Stimulated activated naive B cell treated with anti-CD40 and anti-IgM and Interleukin-4, amounts not matched to agents 10 μg/mL and 1 μg/mL and 100 μg/mL, for 72 hours (primary cell): ENCODE data around the gene TAF3.

Source experiments
- ATAC-seq, 2 donors: fragments of 150-1000 bp; cut with Tn5 transposase; replicated peaks; 2 replicates each; pipeline ENCODE4 v1.10.0; 2021; ENCODE audit warnings: moderate library complexity in 1 of 2
- DNase-seq: peaks from one replicate; pipeline ENCODE4 v3.0.0; 2021
- H3K27ac Mint-ChIP-seq: one replicate; pipeline ENCODE4 v1.8.0; 2022; ENCODE audit warnings: mild to moderate bottlenecking, mixed read lengths
- H3K27me3 Mint-ChIP-seq, 2 donors: one replicate each; pipeline ENCODE4 v1.8.0; 2022; ENCODE audit warnings: mixed read lengths in 2 of 2
- H3K36me3 Mint-ChIP-seq, 2 donors: one replicate each; pipeline ENCODE4 v1.8.0; 2022; ENCODE audit warnings: mixed read lengths in 2 of 2, mild to moderate bottlenecking in 1 of 2
- H3K4me1 Mint-ChIP-seq, 2 donors: one replicate each; pipeline ENCODE4 v1.8.0; 2022; ENCODE audit warnings: mixed read lengths in 2 of 2, mild to moderate bottlenecking in 1 of 2
- H3K4me3 Mint-ChIP-seq, 2 donors: one replicate each; pipeline ENCODE4 v1.8.0; 2022; ENCODE audit warnings: mild to moderate bottlenecking in 2 of 2, mixed read lengths in 2 of 2, moderate library complexity in 1 of 2
- H3K9me3 Mint-ChIP-seq, 2 donors: one replicate each; pipeline ENCODE4 v1.8.0; 2022; ENCODE audit warnings: mixed read lengths in 2 of 2, mild to moderate bottlenecking in 1 of 2

Gene TAF3

DNA sequence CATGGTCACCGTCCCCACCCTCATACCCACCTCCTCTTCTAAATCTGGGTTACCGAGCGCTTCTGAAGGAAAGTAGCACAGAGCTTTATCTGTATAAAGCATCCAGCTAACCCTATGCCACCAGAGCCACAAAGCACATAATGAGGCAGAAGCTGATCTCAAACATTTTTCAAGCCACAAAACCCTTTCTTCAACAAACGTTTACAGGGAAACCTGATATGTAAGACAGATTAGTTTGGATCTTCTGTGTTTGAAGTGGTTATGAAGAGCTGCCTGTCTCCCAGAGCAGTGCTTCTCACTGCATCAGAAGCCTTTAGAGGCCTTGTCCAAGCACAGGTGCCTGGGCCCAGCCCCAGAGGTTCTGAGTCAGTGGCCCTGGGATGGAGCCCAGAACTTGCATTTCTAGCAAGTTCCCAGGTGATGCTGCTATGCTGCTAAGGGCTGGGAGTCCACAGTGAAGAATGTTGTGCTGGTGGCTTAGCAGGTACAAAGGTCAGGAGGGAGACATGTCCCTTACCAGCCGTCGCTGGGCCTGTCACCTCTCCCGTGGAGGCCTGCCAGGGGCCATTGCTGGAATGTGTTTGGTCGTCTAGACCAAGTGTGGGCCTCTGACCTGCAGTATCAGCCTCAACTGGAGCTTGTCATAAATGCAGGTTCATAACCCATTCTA, 90.4 kb downstream of the TAF3 start:
- no peak for ATAC-seq

DNA sequence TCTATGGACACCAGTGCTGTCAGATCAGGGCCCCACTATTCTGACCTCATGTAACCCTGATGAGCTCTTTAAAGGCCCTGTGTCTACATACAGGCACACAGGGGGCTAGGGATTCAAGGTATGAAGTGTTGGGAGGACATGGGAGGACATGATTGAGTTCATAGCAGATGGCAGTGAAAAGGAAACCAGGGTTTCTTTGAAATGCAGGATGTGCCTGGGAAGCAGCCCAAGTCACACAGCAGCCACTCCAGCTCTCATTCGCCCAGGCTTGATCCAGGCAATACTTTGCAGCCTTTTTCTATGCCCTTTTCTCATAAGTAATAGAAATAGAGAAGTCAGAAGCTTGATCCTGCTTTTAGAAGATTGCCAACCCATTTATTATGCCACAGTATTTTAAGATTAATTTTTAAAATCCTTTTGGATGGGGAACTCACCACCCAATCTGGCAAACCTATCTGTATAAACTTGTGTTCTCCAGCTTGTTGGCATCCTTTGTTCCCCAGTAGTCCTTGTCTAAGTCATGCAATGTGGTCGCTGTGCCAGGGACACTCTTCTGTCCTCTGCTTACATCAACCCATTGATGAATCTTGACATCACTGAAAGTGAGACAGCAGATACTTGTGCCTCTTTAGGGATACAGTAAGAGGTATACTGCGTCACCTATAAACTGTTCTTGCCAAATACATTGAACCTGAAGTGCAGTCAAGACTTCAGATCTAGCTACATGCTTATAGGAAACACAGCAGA, 95.0 kb downstream of the TAF3 start:
- H3K36me3 Mint-ChIP-seq, result peaks cover 4% of the 10 kb centered on the region in 2 donors
- ATAC-seq (no peak), DNase-seq (no peak)
- H3K27me3 Mint-ChIP-seq, result no peaks in the 10 kb centered on the region
- no peaks in the 10 kb centered on the region for H3K9me3 Mint-ChIP-seq
- H3K4me1 Mint-ChIP-seq, result peaks cover 10 to 12% of the 10 kb centered on the region in 2 donors
- no peak overlapping the region for H3K27ac Mint-ChIP-seq
- H3K4me3 Mint-ChIP-seq, result no peak overlapping the region

More for the DNA sequence above, 90.4 kb downstream of the TAF3 start:
- H3K9me3 Mint-ChIP-seq, result no peaks in the 10 kb centered on the region
- no peak for DNase-seq
- no peak overlapping the region for H3K27ac Mint-ChIP-seq
- peaks cover 2 to 5% of the 10 kb centered on the region in 2 donors for H3K36me3 Mint-ChIP-seq
- H3K4me1 Mint-ChIP-seq, result peaks cover 15 to 19% of the 10 kb centered on the region in 2 donors
- no peaks in the 10 kb centered on the region for H3K27me3 Mint-ChIP-seq
- no peak overlapping the region for H3K4me3 Mint-ChIP-seq

DNA sequence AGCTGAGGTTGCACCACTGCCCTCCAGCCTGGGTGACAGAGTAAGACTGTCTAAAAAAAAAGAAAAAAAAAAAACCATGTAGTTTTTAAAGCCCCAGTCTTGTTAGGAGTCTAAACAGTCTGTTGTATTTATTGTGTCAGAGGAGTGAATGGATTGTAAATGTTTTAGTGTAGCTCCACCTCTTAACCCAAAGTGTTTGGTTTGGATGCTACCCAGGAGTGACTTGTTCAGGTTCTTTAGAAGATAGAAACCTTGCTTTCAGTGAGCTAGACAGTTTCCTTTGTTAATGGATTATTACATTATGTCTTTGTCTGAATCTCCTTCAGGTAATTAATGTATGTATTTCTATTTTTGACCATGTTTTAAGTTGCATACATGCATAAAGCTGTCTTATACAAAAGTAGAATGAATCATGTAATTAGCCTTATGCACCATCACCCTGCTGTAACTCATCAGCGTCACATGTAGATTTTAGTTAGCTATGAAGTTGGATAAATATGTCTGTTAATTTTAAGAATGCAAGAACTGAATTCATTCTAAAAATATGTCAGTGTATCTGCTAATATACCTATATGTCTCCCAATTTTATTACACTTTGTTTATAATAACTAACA, 97.7 kb downstream of the TAF3 start:
- ATAC-seq (no peak), DNase-seq (no peak)
- Mint-ChIP-seq H3K27ac (no peak overlapping the region), H3K4me3 (no peak overlapping the region), H3K9me3 (no peaks in the 10 kb centered on the region), H3K36me3 (peaks cover 3 to 4% of the 10 kb centered on the region in 2 donors), H3K27me3 (no peaks in the 10 kb centered on the region), H3K4me1 (peaks cover 7 to 12% of the 10 kb centered on the region in 2 donors)

DNA sequence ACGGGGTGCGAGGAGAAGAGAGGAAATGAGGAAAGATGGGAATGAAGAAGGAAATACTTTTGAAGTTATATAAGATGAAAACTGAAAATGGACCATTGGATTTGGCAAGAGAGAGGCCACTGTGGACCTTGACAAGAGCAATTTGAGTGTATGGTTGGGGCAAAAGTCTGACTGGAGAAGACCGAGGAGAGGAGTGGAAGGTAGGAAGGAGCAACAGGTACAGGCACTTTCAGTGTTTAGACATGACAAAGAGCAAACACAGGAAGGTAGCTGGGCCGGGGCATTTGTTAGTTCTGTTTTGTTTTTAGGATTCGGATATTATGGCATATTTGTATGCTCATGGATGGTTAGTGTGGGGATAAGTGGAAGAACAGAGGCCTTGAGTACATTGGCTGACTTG, 99.4 kb downstream of the TAF3 start:
- ATAC-seq (no peak), DNase-seq (no peak)
- Mint-ChIP-seq H3K27me3 (no peaks in the 10 kb centered on the region), H3K9me3 (no peaks in the 10 kb centered on the region), H3K36me3 (peaks cover 2 to 4% of the 10 kb centered on the region in 2 donors), H3K27ac (no peak overlapping the region), H3K4me3 (no peak overlapping the region), H3K4me1 (peaks cover 7 to 11% of the 10 kb centered on the region in 2 donors)

DNA sequence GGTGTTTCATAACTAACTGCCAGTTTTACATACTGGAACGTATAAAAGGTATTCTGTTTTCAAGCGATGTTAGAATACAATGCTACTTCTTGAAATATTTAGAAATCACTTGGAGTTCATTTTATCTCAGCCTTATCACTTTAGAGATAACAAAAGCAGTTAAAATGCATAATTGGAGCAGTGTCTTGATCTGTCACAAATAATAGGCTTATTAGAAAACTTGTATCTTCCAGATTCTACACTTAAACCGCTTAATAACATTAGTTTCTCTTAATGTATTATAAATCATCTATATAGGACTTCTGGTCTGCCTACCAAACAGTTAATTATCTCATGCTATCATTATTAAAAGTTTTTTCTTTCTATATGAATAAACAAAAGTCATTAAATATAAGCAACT, 104.4 kb downstream of the TAF3 start:
- no peak for DNase-seq
- H3K4me1 Mint-ChIP-seq, result peaks cover 0 to 5% of the 10 kb centered on the region in 2 donors
- no peaks in the 10 kb centered on the region for H3K9me3 Mint-ChIP-seq
- no peak overlapping the region for H3K4me3 Mint-ChIP-seq
- H3K36me3 Mint-ChIP-seq, result no peaks in the 10 kb centered on the region
- ATAC-seq, result no peak
- no peaks in the 10 kb centered on the region for H3K27me3 Mint-ChIP-seq
- no peak overlapping the region for H3K27ac Mint-ChIP-seq

DNA sequence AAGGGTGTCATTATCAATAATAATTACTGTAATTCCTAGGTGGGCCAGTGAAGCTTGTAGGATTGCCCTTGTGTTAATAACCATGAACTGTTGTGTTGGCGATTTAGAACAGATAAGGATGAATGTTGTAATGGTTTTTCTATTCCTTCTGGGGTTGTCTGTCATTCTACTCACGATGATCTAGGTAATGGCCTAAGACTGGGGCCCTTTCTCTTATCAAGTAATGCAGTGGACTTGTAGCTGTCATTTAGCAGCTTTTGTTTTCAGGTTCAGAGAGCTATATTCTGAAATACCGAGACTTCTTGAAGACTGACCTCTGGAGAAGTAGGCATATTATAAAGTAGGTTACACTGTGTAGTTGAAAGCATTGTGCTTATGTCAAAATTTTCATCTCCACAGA, 110.2 kb downstream of the TAF3 start:
- ATAC-seq (no peak), DNase-seq (no peak)
- Mint-ChIP-seq H3K27me3 (no peaks in the 10 kb centered on the region), H3K9me3 (no peaks in the 10 kb centered on the region), H3K36me3 (no peaks in the 10 kb centered on the region), H3K27ac (no peak overlapping the region), H3K4me1 (peaks cover 8 to 12% of the 10 kb centered on the region in 2 donors), H3K4me3 (no peak overlapping the region)

DNA sequence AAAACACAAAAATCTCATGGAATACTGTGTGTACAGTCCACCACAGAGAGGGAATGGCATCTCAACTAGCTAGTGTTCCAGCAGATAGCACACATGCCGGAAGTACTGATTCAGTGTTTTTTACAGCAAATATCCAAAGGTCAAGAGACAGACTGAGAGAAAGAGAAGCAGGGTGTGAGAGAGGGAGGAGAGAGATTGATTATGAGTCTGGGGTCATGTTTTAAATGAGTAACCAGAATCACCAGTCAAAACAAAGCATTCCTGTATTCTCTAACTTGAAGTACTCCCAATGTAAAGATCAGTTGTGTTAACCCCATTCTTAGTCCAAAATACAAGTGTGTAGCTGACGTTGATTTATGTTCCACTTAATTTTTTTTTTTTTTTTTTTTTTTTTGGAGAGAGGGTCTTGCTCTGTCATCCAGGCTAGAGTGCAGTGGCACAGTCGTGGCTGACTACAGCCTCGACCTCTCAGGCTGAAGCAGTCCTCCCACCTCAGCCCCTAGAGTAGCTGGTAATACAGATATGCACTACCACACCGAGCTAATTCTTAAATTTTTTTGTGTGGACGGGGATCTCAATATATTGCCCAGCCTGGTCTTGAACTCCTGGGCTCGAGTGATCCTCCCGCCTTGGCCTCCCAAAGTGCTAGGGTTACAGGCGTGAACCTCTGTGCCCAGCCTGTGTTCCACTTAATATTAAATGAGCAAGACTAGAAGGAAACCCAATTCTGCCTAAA, 114.2 kb downstream of the TAF3 start:
- ATAC-seq (no peak), DNase-seq (no peak)
- Mint-ChIP-seq H3K9me3 (peaks cover 0 to 3% of the 10 kb centered on the region in 2 donors), H3K27ac (no peak overlapping the region), H3K4me1 (peaks cover 8 to 17% of the 10 kb centered on the region in 2 donors), H3K36me3 (peaks cover 10 to 19% of the 10 kb centered on the region in 2 donors), H3K27me3 (no peaks in the 10 kb centered on the region), H3K4me3 (no peak overlapping the region)

DNA sequence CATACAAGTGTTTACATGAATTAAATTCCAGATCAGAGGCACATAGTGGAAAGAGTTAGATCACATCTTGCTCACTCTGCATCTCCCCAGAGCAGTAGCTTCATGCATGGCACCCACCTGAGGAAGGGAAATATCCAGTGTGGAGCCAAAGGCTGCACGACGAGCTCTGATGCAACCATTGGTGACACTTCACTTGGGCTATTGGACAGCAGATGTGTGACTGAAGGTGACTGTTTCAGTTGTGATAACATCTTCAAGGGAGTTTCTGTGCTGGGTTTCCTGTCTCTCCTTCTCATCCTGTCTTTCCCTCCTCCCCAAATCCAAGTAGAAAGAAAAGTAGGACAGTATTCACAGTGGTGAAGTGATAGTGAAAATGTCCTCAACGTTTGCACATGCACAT, 115.0 kb downstream of the TAF3 start:
- no peak overlapping the region for H3K4me3 Mint-ChIP-seq
- H3K27me3 Mint-ChIP-seq, result no peaks in the 10 kb centered on the region
- peaks cover 16 to 27% of the 10 kb centered on the region in 2 donors for H3K36me3 Mint-ChIP-seq
- ATAC-seq (no peak), DNase-seq (no peak)
- H3K9me3 Mint-ChIP-seq, result peaks cover 2 to 8% of the 10 kb centered on the region in 2 donors
- H3K27ac Mint-ChIP-seq, result no peak overlapping the region
- peaks cover 10 to 16% of the 10 kb centered on the region in 2 donors for H3K4me1 Mint-ChIP-seq

DNA sequence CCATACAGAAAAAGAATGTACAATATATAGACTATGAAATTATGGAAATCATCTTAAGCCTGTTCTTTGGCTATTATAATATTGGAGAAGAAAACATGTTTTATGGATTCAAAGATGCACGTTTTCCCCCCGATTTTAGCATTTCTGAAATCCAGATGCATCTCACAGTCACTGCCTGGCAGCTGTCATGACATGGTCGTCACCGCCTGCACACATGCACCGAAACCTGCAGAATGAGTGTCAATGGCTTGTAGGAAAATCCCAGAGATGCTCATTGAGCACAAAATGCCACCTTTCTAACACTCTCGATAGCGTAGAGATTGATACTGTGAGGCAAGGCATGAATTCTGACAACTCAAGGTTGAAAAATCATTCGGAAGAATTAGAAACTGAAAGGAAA, 115.5 kb downstream of the TAF3 start:
- no peak for DNase-seq
- no peak for ATAC-seq
- Mint-ChIP-seq H3K27ac (no peak overlapping the region), H3K27me3 (no peaks in the 10 kb centered on the region), H3K9me3 (peaks cover 7 to 11% of the 10 kb centered on the region in 2 donors), H3K4me3 (no peak overlapping the region), H3K36me3 (peaks cover 20 to 32% of the 10 kb centered on the region in 2 donors), H3K4me1 (peaks cover 11 to 16% of the 10 kb centered on the region in 2 donors)

DNA sequence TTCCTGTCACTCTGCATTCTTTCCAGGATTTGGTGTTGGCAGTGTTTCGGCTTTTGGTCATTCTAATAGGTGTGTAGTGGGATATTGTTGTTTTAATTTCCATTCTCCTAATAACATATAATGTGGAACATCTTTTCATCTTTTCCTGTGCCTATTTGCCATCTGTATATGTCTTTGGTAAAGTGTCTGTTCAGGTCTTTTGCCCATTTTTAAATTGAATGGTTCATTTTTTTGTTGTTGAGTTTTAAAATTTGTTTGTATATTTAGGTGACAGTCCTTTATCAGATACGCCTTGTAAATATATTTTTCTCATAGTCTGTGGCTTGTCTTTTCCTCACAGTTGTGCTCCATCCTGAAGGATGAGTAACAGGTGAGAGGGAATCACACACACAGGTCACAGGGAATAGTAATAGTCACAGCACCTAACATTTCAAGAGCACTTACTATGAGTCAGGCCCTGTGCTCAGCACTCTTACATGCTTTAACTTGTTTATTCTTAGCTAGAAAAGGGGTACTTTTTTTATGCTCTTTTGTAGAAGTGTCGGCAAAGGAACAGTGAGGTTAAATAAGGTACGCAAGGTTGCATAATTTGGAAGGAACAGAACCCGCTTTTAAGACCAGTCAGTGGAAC, 119.1 kb downstream of the TAF3 start:
- Mint-ChIP-seq H3K27me3 (no peaks in the 10 kb centered on the region), H3K27ac (no peak overlapping the region), H3K4me1 (peaks cover 12 to 22% of the 10 kb centered on the region in 2 donors), H3K4me3 (no peak overlapping the region), H3K36me3 (peaks cover 26 to 47% of the 10 kb centered on the region in 2 donors), H3K9me3 (peaks cover 9 to 16% of the 10 kb centered on the region in 2 donors)
- ATAC-seq (no peak), DNase-seq (no peak)

DNA sequence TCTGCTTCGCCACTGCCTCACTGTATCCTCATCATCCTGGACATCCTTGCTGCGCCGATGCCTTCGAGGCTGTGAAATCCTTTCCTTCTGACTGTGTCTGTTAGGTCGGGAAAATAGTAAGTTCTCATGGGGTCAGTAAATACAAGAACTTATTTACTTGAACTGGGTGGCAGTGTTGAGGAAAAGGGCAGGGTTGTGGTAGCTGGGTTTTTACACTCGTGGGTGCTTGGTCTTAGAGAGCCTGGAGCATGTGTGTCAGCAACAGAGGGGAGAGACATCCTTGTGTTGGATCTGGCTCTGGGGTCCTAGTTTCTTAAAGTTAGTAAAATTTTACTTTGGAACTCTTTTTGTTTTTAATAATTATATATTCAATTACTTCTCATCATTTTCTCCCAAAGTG, 123.3 kb downstream of the TAF3 start:
- no peak overlapping the region for H3K4me3 Mint-ChIP-seq
- H3K27ac Mint-ChIP-seq, result no peak overlapping the region
- peaks cover 9 to 16% of the 10 kb centered on the region in 2 donors for H3K9me3 Mint-ChIP-seq
- no peaks in the 10 kb centered on the region for H3K27me3 Mint-ChIP-seq
- DNase-seq (no peak), ATAC-seq (no peak)
- peaks cover 25 to 26% of the 10 kb centered on the region in 2 donors for H3K4me1 Mint-ChIP-seq
- peaks cover 28 to 52% of the 10 kb centered on the region in 2 donors for H3K36me3 Mint-ChIP-seq

DNA sequence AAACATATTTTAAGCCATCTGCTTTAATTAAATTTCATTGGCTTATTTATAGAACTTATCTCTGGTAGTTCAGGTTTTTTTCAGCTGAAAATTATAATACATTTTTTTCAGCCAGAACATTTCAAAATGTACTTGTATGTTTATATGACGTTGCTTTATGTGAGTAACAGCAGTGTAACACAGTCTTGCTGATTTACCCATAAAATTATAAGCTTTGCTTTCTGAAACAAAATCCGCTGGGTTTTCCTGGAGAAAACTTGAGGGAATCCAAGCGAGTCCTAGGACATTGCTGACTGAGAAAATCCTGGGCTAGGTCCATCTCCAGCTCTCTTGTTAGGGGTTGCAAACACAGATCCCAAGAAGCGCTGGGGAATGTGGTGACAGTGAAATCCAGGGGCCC, 124.0 kb downstream of the TAF3 start:
- Mint-ChIP-seq H3K36me3 (peaks cover 28 to 51% of the 10 kb centered on the region in 2 donors), H3K4me1 (peaks cover 29 to 31% of the 10 kb centered on the region in 2 donors), H3K4me3 (no peak overlapping the region), H3K27me3 (no peaks in the 10 kb centered on the region), H3K9me3 (peaks cover 9 to 13% of the 10 kb centered on the region in 2 donors), H3K27ac (no peak overlapping the region)
- no peak for ATAC-seq
- DNase-seq, result no peak

DNA sequence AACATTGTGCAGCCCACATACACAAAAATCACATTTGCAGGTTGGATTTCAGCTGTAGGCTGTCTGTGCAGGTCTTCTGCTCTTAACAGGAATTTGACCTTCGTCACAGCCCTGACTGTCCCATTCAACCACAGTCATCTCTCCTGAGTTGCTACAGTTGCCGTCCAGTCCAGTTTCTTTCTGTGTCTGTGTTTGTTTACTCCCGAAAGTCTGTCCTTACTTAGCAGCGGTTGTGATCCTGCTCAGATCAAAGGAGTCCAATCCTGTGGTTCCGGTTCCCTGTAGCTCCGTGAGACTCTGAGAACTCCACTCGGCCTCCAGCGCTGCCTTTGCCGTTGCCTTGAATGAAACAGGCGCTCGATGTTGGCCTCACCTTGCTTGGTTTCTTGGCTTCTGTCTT, 124.6 kb downstream of the TAF3 start:
- Mint-ChIP-seq H3K36me3 (peaks cover 28 to 51% of the 10 kb centered on the region in 2 donors), H3K4me1 (peaks cover 34 to 36% of the 10 kb centered on the region in 2 donors), H3K27ac (no peak overlapping the region), H3K4me3 (no peak overlapping the region), H3K9me3 (peaks cover 9 to 11% of the 10 kb centered on the region in 2 donors), H3K27me3 (no peaks in the 10 kb centered on the region)
- DNase-seq (no peak), ATAC-seq (no peak)

DNA sequence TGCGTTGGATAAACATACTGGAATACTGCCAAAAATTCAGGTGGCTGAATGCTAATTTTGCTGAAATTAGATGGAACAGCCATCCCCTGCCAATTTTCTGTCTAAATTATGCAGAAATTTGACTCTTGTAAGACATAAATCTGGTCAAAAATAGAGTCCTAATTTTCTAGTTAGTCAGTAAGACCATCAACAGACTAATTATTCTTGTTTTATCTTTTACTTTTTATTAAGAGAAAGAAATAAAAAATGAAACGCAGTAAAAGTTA, 125.8 kb downstream of the TAF3 start:
- ATAC-seq, result no peak
- Mint-ChIP-seq H3K27ac (no peak overlapping the region), H3K36me3 (peaks cover 22 to 48% of the 10 kb centered on the region in 2 donors), H3K27me3 (no peaks in the 10 kb centered on the region), H3K4me1 (peaks cover 31 to 49% of the 10 kb centered on the region in 2 donors), H3K9me3 (peaks cover 0 to 4% of the 10 kb centered on the region in 2 donors), H3K4me3 (no peak overlapping the region)
- DNase-seq, result no peak
